Keratinocyte (primary cell): ENCODE results near the gene UGT1A6.

Source experiments
- CTCF ChIP-seq, 3 experiments: IDR thresholded peaks in 1 of 3; conservative IDR thresholded peaks in 1 of 3; optimal IDR thresholded peaks in 1 of 3; 2 replicates in 2 of 3; 3 replicates in 1 of 3; pipeline versions ENCODE3 to v1.5.1; 2011; ENCODE audit warnings: low read length in 3 of 3, mild to moderate bottlenecking in 3 of 3, moderate library complexity in 2 of 3, control low read depth in 1 of 3, inconsistent platforms in 1 of 3; ENCODE audit not compliant: insufficient read depth in 2 of 3; ENCODE audit errors: extremely low read depth in 1 of 3
- EZH2 ChIP-seq: IDR thresholded peaks from one replicate; pipeline ENCODE4 v1.6.1; 2012; ENCODE audit warnings: inconsistent platforms, mild to moderate bottlenecking, low read length, moderate library complexity

- TF ChIP-seq EZH2 (no peak), CTCF (optimal IDR thresholded peaks at IDR 0.05 in 1 of 3, IDR thresholded peaks at IDR 0.05 in 1 of 3, conservative IDR thresholded peaks at IDR 0.05 in 1 of 3; ENCODE audit: extremely low read depth in 1 of 3, insufficient read depth in 2 of 3, low read length in 3 of 3) (no peak)
Observed at GRCh38 chr2:233810385-233810784, 117.7 kb downstream of the UGT1A6 start.
